K562 (cell line): ENCODE results near the gene RETN. TPM values are rescaled to one million over a fixed set of nuclear protein-coding genes. Genes with fewer than 3 reads are reported as not detected.

Experiments used
- ILK ChIP-seq: fragments of 450-650 bp; IDR thresholded peaks from 2 replicates; pipeline ENCODE4 v1.6.1; 2016; ENCODE audit warnings: missing genetic modification characterization, low read depth, mild to moderate bottlenecking, missing compliant biosample characterization, moderate library complexity, borderline replicate concordance
- MGA ChIP-seq: fragments of 450-650 bp; IDR thresholded peaks from 2 replicates; pipeline ENCODE4 v1.6.1; 2016; ENCODE audit warnings: mild to moderate bottlenecking, moderate library complexity
- PCBP2 ChIP-seq: fragments of 200-400 bp; formaldehyde crosslinking; IDR thresholded peaks from 2 replicates; pipeline ENCODE4 v1.6.1; 2018; ENCODE audit warnings: low read length, low read depth, mild to moderate bottlenecking, moderate library complexity; ENCODE audit not compliant: poor library complexity, severe bottlenecking
- RBM22 ChIP-seq: fragments of 200-400 bp; formaldehyde crosslinking; IDR thresholded peaks from 2 replicates; pipeline ENCODE4 v1.6.1; 2018; ENCODE audit warnings: low read length, low read depth; ENCODE audit not compliant: poor library complexity, severe bottlenecking
- ZNF395 ChIP-seq: fragments of 200-800 bp; sonication (Bioruptor generic); IDR thresholded peaks from 2 replicates; pipeline ENCODE4 v1.6.1; 2017; ENCODE audit warnings: missing genetic modification characterization, missing compliant biosample characterization
- polyA plus RNA-seq, 8 experiments: library from polyadenylated mRNA; depleted of rRNA in 4 of 8; stranded (reverse) in 5 of 8; unstranded in 3 of 8; fragments of >200 nt; fragmentation: Nextera tagmentation in 2 of 8; fragmentation: Illumina TruSeq in 1 of 8; extraction: Ambion mirVana in 2 of 8; extraction: Trizol in 1 of 8; gene quantifications; 2 replicates each; pipeline versions ENCODE4 v1.2.1 to v1.2.3, GENCODE V29; 2011 to 2014; ENCODE audit warnings: inconsistent platforms in 1 of 8, missing spikeins in 1 of 8
- total RNA-seq, 7 experiments: library from RNA; depleted of rRNA in 6 of 7; stranded (reverse); fragments of >200 nt in 6 of 7; fragmentation: Illumina TruSeq in 2 of 7; extraction: Trizol in 2 of 7; gene quantifications; 2 replicates each; pipeline versions ENCODE4 v1.2.1 to v1.2.3, GENCODE V29; 2011 to 2021; ENCODE audit warnings: low replicate concordance in 1 of 7

Gene RETN
- total and polyA plus RNA-seq, 9 of the 15 experiments (the other 6 are each of a cell fraction or from before 2014, with no cell fraction given): not detected

GRCh38 chr19:7663706-7664105, 5.1 kb upstream of the RETN start (continued):
- TF ChIP-seq MGA (no peak), ILK (no peak), PCBP2 (no peak), ZNF395 (CRISPR knock-in tag) (no peak), RBM22 (no peak)
- TF ChIP-seq, all 486 proteins: peak for 0
